Keratinocyte (primary cell): ENCODE data around the gene CUEDC1. TPM values are rescaled to one million over a fixed set of nuclear protein-coding genes. Genes with fewer than 3 reads are reported as not detected.

Experiments used
- DNase-seq: peaks from one replicate; pipeline ENCODE4 v3.0.0-alpha.2; 2011; ENCODE audit warnings: low read depth, missing footprints, low spot score
- FAIRE-seq: peaks from 2 replicates; lab custom pipeline; 2011; peaks lifted over from hg19 to GRCh38; lab: Jason Lieb, UNC
- H2AFZ ChIP-seq: 2 replicates; pipeline ENCODE4 v1.6.0; 2012; ENCODE audit warnings: low read length, control low read depth, inconsistent platforms; ENCODE audit not compliant: control insufficient read depth
- H3K27ac ChIP-seq: 2 replicates; pipeline ENCODE4 v1.5.1; 2011; ENCODE audit warnings: low read length; ENCODE audit not compliant: control insufficient read depth, insufficient read depth
- H3K27me3 ChIP-seq: 3 replicates; pipeline ENCODE4 v1.6.0; 2011; ENCODE audit warnings: low read length; ENCODE audit not compliant: control insufficient read depth, insufficient read depth; ENCODE audit errors: extremely low read depth
- H3K36me3 ChIP-seq, 2 experiments: 2 replicates in 1 of 2; 3 replicates in 1 of 2; pipeline ENCODE4 v1.5.1; 2011; ENCODE audit warnings: low read length in 2 of 2, mild to moderate bottlenecking in 1 of 2; ENCODE audit not compliant: control insufficient read depth in 2 of 2, insufficient read depth in 2 of 2; ENCODE audit errors: extremely low read depth in 1 of 2
- H3K4me1 ChIP-seq: 3 replicates; pipeline ENCODE4 v1.5.1; 2011; ENCODE audit warnings: low read length; ENCODE audit not compliant: control insufficient read depth, insufficient read depth; ENCODE audit errors: extremely low read depth
- H3K4me2 ChIP-seq: 3 replicates; pipeline ENCODE4 v1.6.0; 2011; ENCODE audit warnings: low read depth, low read length; ENCODE audit not compliant: control insufficient read depth, insufficient read depth; ENCODE audit errors: extremely low read depth
- H3K4me3 ChIP-seq, 3 experiments: fragments of 200-600 bp in 1 of 3; sonication (generic) in 1 of 3; 2 replicates in 2 of 3; 3 replicates in 1 of 3; pipeline ENCODE4 v1.5.1; 2011 to 2016; ENCODE audit warnings: low read length in 3 of 3, mild to moderate bottlenecking in 3 of 3, control low read depth in 2 of 3, inconsistent platforms in 1 of 3, low read depth in 1 of 3, mixed read lengths in 1 of 3, mixed run types in 1 of 3, moderate library complexity in 1 of 3; ENCODE audit not compliant: control insufficient read depth in 2 of 3, insufficient read depth in 2 of 3; ENCODE audit errors: extremely low read depth in 1 of 3
- H3K79me2 ChIP-seq: 2 replicates; pipeline ENCODE4 v1.6.0; 2012; ENCODE audit warnings: low read length; ENCODE audit not compliant: control insufficient read depth, insufficient read depth
- H3K9ac ChIP-seq: 3 replicates; pipeline ENCODE4 v1.6.0; 2011; ENCODE audit warnings: low read length; ENCODE audit not compliant: control insufficient read depth, insufficient read depth; ENCODE audit errors: extremely low read depth
- H3K9me1 ChIP-seq: 3 replicates; pipeline ENCODE4 v1.6.0; 2011; ENCODE audit warnings: low read length; ENCODE audit not compliant: control insufficient read depth, insufficient read depth; ENCODE audit errors: extremely low read depth
- H3K9me3 ChIP-seq: 2 replicates; pipeline ENCODE4 v1.5.1; 2012; ENCODE audit warnings: low read depth, low read length; ENCODE audit not compliant: control insufficient read depth
- H4K20me1 ChIP-seq: 3 replicates; pipeline ENCODE4 v1.6.0; 2011; ENCODE audit warnings: low read length; ENCODE audit not compliant: control insufficient read depth, insufficient read depth; ENCODE audit errors: extremely low read depth
- CTCF ChIP-seq, 3 experiments: IDR thresholded peaks in 1 of 3; conservative IDR thresholded peaks in 1 of 3; optimal IDR thresholded peaks in 1 of 3; 2 replicates in 2 of 3; 3 replicates in 1 of 3; pipeline versions ENCODE3 to v1.5.1; 2011; ENCODE audit warnings: low read length in 3 of 3, mild to moderate bottlenecking in 3 of 3, moderate library complexity in 2 of 3, control low read depth in 1 of 3, inconsistent platforms in 1 of 3; ENCODE audit not compliant: insufficient read depth in 2 of 3; ENCODE audit errors: extremely low read depth in 1 of 3
- EZH2 ChIP-seq: IDR thresholded peaks from one replicate; pipeline ENCODE4 v1.6.1; 2012; ENCODE audit warnings: inconsistent platforms, mild to moderate bottlenecking, low read length, moderate library complexity
- dilution Hi-C: fragments of 300-500 bp; cut with MboI; formaldehyde crosslinking; loops from one replicate; pipeline ENCODE4 v1.7.0; 2020; ENCODE audit warnings: low sequenced_read_pairs; ENCODE audit not compliant: extremely low pct_ligation_motif_present
- polyA plus RNA-seq, 5 experiments: library from polyadenylated mRNA; depleted of rRNA in 3 of 5; stranded (reverse) in 3 of 5; stranded (forward) in 1 of 5; unstranded in 1 of 5; fragments of >200 nt; gene quantifications; 1 replicate in 1 of 5; 2 replicates in 3 of 5; 3 replicates in 1 of 5; pipeline versions ENCODE4 v1.2.1 to v1.2.3, GENCODE V29; 2011 to 2012; ENCODE audit warnings: missing spikeins in 2 of 5, low read depth in 1 of 5, low replicate concordance in 1 of 5

Gene CUEDC1
- polyA plus RNA-seq, 1 donor (not counting 4 experiments of a cell fraction or from before 2014, with no cell fraction given): 12.9 TPM

- Histone ChIP-seq H3K4me2 (no peak overlapping the region), H3K4me3 (no peak overlapping the region), H2AFZ (no peak overlapping the region), H3K27ac (no peak overlapping the region), H3K79me2 (peaks cover 17% of the 10 kb centered on the region), H3K9me3 (no peaks in the 10 kb centered on the region), H3K4me1 (peaks cover 24% of the 10 kb centered on the region), H4K20me1 (no peaks in the 10 kb centered on the region), H3K27me3 (no peaks in the 10 kb centered on the region), H3K9ac (no peak overlapping the region), H3K36me3 (no peaks in the 10 kb centered on the region), H3K9me1 (no peaks in the 10 kb centered on the region)
- dilution Hi-C loops: no loop called here
- no peak for FAIRE-seq
- no peak for TF ChIP-seq CTCF (optimal IDR thresholded peaks at IDR 0.05 in 1 of 3, IDR thresholded peaks at IDR 0.05 in 1 of 3, conservative IDR thresholded peaks at IDR 0.05 in 1 of 3; ENCODE audit: extremely low read depth in 1 of 3, insufficient read depth in 2 of 3, low read length in 3 of 3)
- no peak for TF ChIP-seq EZH2
- no peak for DNase-seq
Measured at GRCh38 chr17:57956291-57957119, 1.3 kb upstream of the CUEDC1 start.

GRCh38 chr17:57954397-57955182 lies 622 bp downstream of the CUEDC1 start:
- Histone ChIP-seq H3K36me3 (no peaks in the 10 kb centered on the region), H3K79me2 (peaks cover 20% of the 10 kb centered on the region), H3K4me2 (peak overlapping the region; percentile 82), H3K9ac (peak overlapping the region; percentile 72), H3K9me3 (no peaks in the 10 kb centered on the region), H3K27me3 (no peaks in the 10 kb centered on the region), H4K20me1 (no peaks in the 10 kb centered on the region), H3K27ac (no peak overlapping the region), H2AFZ (peak overlapping the region; percentile 6), H3K4me1 (peaks cover 28% of the 10 kb centered on the region), H3K4me3 (peak overlapping the region; percentile 57 to 77 (median 66)), H3K9me1 (no peaks in the 10 kb centered on the region)
- TF ChIP-seq CTCF (optimal IDR thresholded peaks at IDR 0.05 in 1 of 3, IDR thresholded peaks at IDR 0.05 in 1 of 3, conservative IDR thresholded peaks at IDR 0.05 in 1 of 3; ENCODE audit: extremely low read depth in 1 of 3, insufficient read depth in 2 of 3, low read length in 3 of 3) (no peak), EZH2 (no peak)
- dilution Hi-C loops: no loop called here
- FAIRE-seq (no peak), DNase-seq (no peak)
